ENCODE data around the gene AQP1. TPM values are rescaled to one million over a fixed set of nuclear protein-coding genes. Genes with fewer than 3 reads are reported as not detected.

Gene AQP1
- total RNA-seq, 1 donor from 2014 or later = not detected

DNA sequence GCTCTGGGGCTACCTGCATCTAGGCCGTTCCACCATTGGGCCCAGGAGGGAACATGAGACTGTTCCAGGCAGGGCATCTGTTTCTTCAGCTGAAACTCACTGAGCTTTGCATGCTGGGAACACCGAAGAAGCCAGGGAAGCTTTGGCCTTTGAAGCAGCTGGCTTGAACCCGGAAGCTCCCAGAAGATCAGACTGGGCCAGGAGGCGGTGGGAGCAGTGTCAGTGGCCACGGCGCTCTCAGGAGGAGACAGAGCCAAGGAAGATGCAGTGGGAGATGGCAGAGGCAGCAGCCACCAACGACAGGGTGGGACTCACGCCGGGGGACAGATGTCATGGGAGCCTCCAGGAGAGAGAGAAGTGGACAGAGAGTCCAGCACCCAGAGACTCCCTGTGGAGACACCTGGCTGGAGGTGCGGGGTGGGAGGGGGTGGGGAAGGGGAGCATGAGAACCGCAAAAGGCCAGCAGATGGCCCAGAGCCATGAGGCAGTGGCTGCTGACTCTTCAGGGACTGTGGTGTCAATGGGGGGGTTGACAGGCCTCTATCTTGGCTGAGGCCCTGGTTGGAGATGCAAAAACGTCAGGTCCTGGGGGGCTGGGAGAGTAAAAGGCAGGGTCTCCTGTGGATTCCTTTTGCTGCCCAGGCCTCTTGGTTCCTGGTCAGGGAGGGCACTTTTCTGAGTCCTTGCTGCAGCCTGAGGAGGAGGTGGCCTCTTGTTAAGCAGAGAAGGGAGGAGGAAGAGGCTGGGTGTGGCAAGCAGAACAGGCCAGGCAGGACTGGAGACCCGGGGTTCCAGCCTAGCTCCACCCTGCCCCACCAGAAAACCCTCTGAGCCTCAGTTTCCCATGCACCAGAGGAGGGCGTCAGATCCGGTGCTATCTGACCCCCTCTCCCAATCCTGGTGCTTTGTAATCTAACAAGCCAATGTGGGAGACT lies 6.3 kb upstream of the AQP1 start:
- H3K4me1 Mint-ChIP-seq (ENCODE audit: low read depth, unreplicated experiment) = peaks cover 3% of the 10 kb centered on the region
- TF ChIP-seq, protein P1, sequence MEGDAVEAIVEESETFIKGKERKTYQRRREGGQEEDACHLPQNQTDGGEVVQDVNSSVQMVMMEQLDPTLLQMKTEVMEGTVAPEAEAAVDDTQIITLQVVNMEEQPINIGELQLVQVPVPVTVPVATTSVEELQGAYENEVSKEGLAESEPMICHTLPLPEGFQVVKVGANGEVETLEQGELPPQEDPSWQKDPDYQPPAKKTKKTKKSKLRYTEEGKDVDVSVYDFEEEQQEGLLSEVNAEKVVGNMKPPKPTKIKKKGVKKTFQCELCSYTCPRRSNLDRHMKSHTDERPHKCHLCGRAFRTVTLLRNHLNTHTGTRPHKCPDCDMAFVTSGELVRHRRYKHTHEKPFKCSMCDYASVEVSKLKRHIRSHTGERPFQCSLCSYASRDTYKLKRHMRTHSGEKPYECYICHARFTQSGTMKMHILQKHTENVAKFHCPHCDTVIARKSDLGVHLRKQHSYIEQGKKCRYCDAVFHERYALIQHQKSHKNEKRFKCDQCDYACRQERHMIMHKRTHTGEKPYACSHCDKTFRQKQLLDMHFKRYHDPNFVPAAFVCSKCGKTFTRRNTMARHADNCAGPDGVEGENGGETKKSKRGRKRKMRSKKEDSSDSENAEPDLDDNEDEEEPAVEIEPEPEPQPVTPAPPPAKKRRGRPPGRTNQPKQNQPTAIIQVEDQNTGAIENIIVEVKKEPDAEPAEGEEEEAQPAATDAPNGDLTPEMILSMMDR (IDR thresholded peaks at IDR 0.05; ENCODE audit: partially characterized antibody, unreplicated experiment) = no peak
- no peak overlapping the region for H3K27ac Mint-ChIP-seq (ENCODE audit: unreplicated experiment)
- no peak overlapping the region for H3K4me3 Mint-ChIP-seq (ENCODE audit: unreplicated experiment)
- H3K27me3 Mint-ChIP-seq (ENCODE audit: unreplicated experiment) = peaks cover 10% of the 10 kb centered on the region
- no peak for DNase-seq
- H3K36me3 Mint-ChIP-seq (ENCODE audit: unreplicated experiment) = no peaks in the 10 kb centered on the region
- H3K9me3 Mint-ChIP-seq (ENCODE audit: unreplicated experiment) = no peaks in the 10 kb centered on the region

DNA sequence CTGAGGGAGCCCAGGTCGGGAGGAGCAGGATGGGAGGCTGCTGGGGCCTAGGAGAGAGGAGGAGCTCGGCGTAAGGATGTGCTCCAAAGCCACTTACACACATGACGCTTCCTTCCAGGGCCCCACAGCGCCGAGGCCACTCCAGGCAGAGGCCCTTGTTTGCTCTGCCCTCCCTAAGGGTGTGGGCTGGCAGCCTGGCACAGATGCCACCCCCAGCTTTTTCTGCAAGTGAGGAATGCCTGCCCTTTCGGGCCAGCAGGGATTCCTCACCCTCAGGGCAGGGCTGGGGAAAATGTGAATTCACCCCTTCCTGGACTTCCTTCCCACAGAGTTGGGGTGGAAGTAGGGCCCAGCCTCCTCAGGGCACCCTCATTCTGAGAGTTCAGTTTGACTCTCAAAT lies 5.6 kb upstream of the AQP1 start:
- Mint-ChIP-seq H3K4me1 (ENCODE audit: low read depth, unreplicated experiment) (peaks cover 5% of the 10 kb centered on the region), H3K27ac (ENCODE audit: unreplicated experiment) (no peak overlapping the region), H3K9me3 (ENCODE audit: unreplicated experiment) (no peaks in the 10 kb centered on the region), H3K36me3 (ENCODE audit: unreplicated experiment) (no peaks in the 10 kb centered on the region), H3K27me3 (ENCODE audit: unreplicated experiment) (peaks cover 10% of the 10 kb centered on the region), H3K4me3 (ENCODE audit: unreplicated experiment) (no peak overlapping the region)
- no peak for DNase-seq
- TF ChIP-seq, protein P1 (IDR thresholded peaks at IDR 0.05; ENCODE audit: partially characterized antibody, unreplicated experiment) = no peak

DNA sequence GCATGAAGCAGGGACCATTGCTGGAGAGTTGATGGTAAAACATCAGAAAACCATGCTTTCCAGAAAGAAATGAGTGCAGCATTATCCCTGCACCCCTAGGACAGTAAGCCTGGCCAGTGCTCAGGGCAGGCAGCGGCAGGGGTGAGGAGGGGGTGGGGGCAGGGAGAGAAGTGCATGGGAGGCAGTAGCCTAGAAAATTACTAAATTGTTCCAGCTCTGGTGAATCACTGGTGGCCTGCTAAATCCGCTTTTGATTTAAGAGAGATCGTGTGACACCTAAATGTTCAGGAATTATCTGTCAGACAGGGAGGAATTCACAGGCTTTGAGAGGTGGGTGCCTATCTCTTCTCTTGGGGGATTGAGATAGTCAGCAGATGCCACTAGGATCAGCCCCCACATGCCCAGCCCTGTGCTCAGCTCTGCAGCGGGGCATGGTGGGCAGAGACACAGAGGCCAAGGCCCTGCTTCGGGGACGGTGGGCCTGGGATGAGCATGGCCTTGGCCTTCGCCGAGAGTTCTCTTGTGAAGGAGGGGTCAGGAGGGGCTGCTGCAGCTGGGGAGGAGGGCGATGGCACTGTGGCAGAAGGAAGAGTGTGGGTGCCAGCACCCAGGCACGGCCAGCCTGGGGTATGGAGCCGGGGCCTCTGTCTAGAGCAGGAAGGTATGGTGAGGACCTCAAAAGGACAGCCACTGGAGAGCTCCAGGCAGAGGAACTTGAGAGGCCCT lies 5.0 kb upstream of the AQP1 start:
- DNase-seq = no peak
- Mint-ChIP-seq H3K36me3 (ENCODE audit: unreplicated experiment) (no peaks in the 10 kb centered on the region), H3K27me3 (ENCODE audit: unreplicated experiment) (peaks cover 8% of the 10 kb centered on the region), H3K4me1 (ENCODE audit: low read depth, unreplicated experiment) (peaks cover 5% of the 10 kb centered on the region), H3K4me3 (ENCODE audit: unreplicated experiment) (no peak overlapping the region), H3K27ac (ENCODE audit: unreplicated experiment) (no peak overlapping the region), H3K9me3 (ENCODE audit: unreplicated experiment) (no peaks in the 10 kb centered on the region)
- TF ChIP-seq, protein P1 (IDR thresholded peaks at IDR 0.05; ENCODE audit: partially characterized antibody, unreplicated experiment) = no peak

DNA sequence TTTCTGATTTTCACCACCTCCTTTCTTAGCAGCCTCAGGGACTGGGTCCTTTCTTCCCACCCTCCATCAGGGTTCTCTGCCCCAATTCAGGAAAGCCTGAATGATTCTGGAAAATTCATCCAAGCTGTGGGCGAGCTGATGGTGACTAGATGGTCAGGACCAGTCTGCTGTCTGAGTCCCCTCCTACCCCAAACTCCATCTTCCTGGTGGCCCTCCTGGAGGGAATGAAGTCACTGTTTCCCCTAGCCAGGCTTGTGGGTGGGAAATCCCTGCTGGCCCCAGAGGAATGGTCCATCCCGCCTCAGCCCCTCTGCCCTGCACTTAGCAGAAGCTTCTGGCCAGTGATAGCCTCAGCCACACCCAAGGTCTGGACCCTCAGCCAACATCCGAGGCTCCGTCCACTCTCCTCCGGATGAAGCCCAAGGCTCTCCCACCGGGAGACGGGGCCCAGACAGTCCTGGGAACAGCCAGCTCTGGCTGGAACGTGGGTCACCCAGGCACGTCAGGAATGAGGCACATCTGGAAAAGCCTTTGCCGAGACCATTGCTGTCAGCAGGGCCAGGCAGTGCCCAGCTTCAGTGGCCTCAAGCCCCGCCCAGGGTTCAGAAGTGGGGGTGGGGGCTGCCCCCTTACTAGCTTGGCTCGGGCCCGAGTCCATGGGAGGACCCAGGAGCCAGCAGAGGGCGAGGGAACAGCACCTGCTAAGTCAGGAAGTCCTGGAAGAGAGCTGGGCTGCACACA lies 4.0 kb upstream of the AQP1 start:
- no peak for DNase-seq
- H3K9me3 Mint-ChIP-seq (ENCODE audit: unreplicated experiment) = no peaks in the 10 kb centered on the region
- TF ChIP-seq, protein P1 (IDR thresholded peaks at IDR 0.05; ENCODE audit: partially characterized antibody, unreplicated experiment) = no peak
- H3K36me3 Mint-ChIP-seq (ENCODE audit: unreplicated experiment) = no peaks in the 10 kb centered on the region
- H3K4me1 Mint-ChIP-seq (ENCODE audit: low read depth, unreplicated experiment) = peaks cover 8% of the 10 kb centered on the region
- H3K27ac Mint-ChIP-seq (ENCODE audit: unreplicated experiment) = no peak overlapping the region
- H3K4me3 Mint-ChIP-seq (ENCODE audit: unreplicated experiment) = no peak overlapping the region
- peaks cover 9% of the 10 kb centered on the region for H3K27me3 Mint-ChIP-seq (ENCODE audit: unreplicated experiment)

All from glutamatergic neuron (in vitro differentiated cells).